Measurements from ENCODE around the gene SLFN11. TPM values are rescaled to one million over a fixed set of nuclear protein-coding genes. Genes with fewer than 3 reads are reported as not detected.
A peak's percentile ranks its signal among the peaks of the same experiment; 100 is the strongest.

The SLFN11 gene
- total RNA-seq, 2 donors from 2014 or later: 9.2 to 16.6 TPM

GRCh38 chr17:35374766-35375344 is 1.4 kb upstream of the SLFN11 start:
- Histone ChIP-seq H3K9me3 (peaks cover 0 to 6% (median 0%) of the 10 kb centered on the region in 3 donors), H3K36me3 (replicated peaks in 1 of 2; ENCODE audit: insufficient read depth in 1 of 2, low read depth in 2 of 2) (no peaks in the 10 kb centered on the region), H3K27ac (peak overlapping the region in 3 of 4 donors; percentile 73 to 76 (median 74)), H3K27me3 (no peaks in the 10 kb centered on the region), H3K4me3 (no peak overlapping the region), H3K4me1 (peaks cover 14% of the 10 kb centered on the region)
- intact Hi-C loops (cut with DNase I): no loop called here
- 72 to 81% methylated on average over 3 of the region's 3 CpGs for WGBS, 2 donors
- no peak for TF ChIP-seq CTCF (IDR thresholded peaks at IDR 0.05)
- no peak for TF ChIP-seq POLR2A (IDR thresholded peaks at IDR 0.05)
- ATAC-seq: no peak
- no peak for DNase-seq

- Histone ChIP-seq H3K4me3 (peak overlapping the region in 1 of 2 donors; percentile 11), H3K9me3 (peaks cover 0 to 6% (median 0%) of the 10 kb centered on the region in 3 donors), H3K27me3 (no peaks in the 10 kb centered on the region), H3K27ac (peak overlapping the region; percentile 18 to 76 (median 74)), H3K36me3 (replicated peaks in 1 of 2; ENCODE audit: insufficient read depth in 1 of 2, low read depth in 2 of 2) (no peaks in the 10 kb centered on the region), H3K4me1 (peaks cover 14% of the 10 kb centered on the region)
- TF ChIP-seq CTCF (IDR thresholded peaks at IDR 0.05): no peak
- TF ChIP-seq POLR2A (IDR thresholded peaks at IDR 0.05): no peak
- intact Hi-C loops (cut with DNase I): no loop called here
- ATAC-seq: peak; percentile 57
- peak; percentile 22 to 33 (median 27) for DNase-seq
- 4 to 7% methylated on average over 25 to 47 of the region's 47 CpGs for WGBS, 2 donors
These were observed 754 bp upstream of the SLFN11 start for GRCh38 chr17:35373984-35374765.

- WGBS, 2 donors: 2 to 5% methylated on average over 13 to 24 of the region's 25 CpGs
- Histone ChIP-seq H3K4me3 (no peak overlapping the region), H3K27ac (peak overlapping the region; percentile 40 to 76 (median 74)), H3K9me3 (peaks cover 0 to 6% (median 0%) of the 10 kb centered on the region in 3 donors), H3K27me3 (no peaks in the 10 kb centered on the region), H3K4me1 (peaks cover 14% of the 10 kb centered on the region), H3K36me3 (replicated peaks in 1 of 2; ENCODE audit: insufficient read depth in 1 of 2, low read depth in 2 of 2) (no peaks in the 10 kb centered on the region)
- ATAC-seq (peak; percentile 21), DNase-seq (peak in 3 of 4 donors; percentile 8 to 44 (median 23))
- TF ChIP-seq CTCF (IDR thresholded peaks at IDR 0.05): no peak
- no peak for TF ChIP-seq POLR2A (IDR thresholded peaks at IDR 0.05)
- intact Hi-C loops (cut with DNase I): no loop called here
These were observed 431 bp downstream of the SLFN11 start for GRCh38 chr17:35372846-35373533.

- WGBS, 2 donors: 40 to 64% methylated on average over 3 of the region's 3 CpGs
- no peak overlapping the region for H3K4me3 ChIP-seq
- intact Hi-C loops (cut with DNase I): no loop called here
- peaks cover 14% of the 10 kb centered on the region for H3K4me1 ChIP-seq
- TF ChIP-seq CTCF (IDR thresholded peaks at IDR 0.05): no peak
- no peak for TF ChIP-seq POLR2A (IDR thresholded peaks at IDR 0.05)
- peaks cover 0 to 6% (median 0%) of the 10 kb centered on the region in 3 donors for H3K9me3 ChIP-seq
- no peak for DNase-seq
- no peak for ATAC-seq
- no peaks in the 10 kb centered on the region for H3K36me3 ChIP-seq (replicated peaks in 1 of 2; ENCODE audit: insufficient read depth in 1 of 2, low read depth in 2 of 2)
- no peak overlapping the region for H3K27ac ChIP-seq
- H3K27me3 ChIP-seq: no peaks in the 10 kb centered on the region
These were observed 1.5 kb downstream of the SLFN11 start for GRCh38 chr17:35371934-35372333.
